Lower leg skin (tissue), 4 donors: ENCODE measurements around the gene SZRD1. TPM values are rescaled to one million over a fixed set of nuclear protein-coding genes. Genes with fewer than 3 reads are reported as not detected.

Experiments
- DNase-seq, 2 donors: peaks; one replicate each; pipeline ENCODE4 v3.0.0-alpha.2; 2019; ENCODE audit warnings: low spot score in 2 of 2
- H3K4me3 ChIP-seq: fragments of 200-600 bp; sonication (generic); 2 replicates; pipeline ENCODE4 v1.5.1; 2017; ENCODE audit warnings: mild to moderate bottlenecking, low read depth; ENCODE audit not compliant: poor library complexity, severe bottlenecking
- CTCF ChIP-seq, 3 donors: fragments of 450-650 bp; IDR thresholded peaks; one replicate each; pipeline ENCODE4 v1.5.1; 2016; ENCODE audit warnings: antibody characterized with exemption in 3 of 3, mild to moderate bottlenecking in 3 of 3, moderate library complexity in 2 of 3
- POLR2A ChIP-seq, 2 donors: fragments of 450-650 bp; IDR thresholded peaks; one replicate each; pipeline ENCODE4 v1.6.1; 2016 to 2017; ENCODE audit warnings: antibody characterized with exemption in 2 of 2, mild to moderate bottlenecking in 1 of 2, moderate library complexity in 1 of 2
- WGBS, 2 donors: methylation state at CpG; one replicate each; pipeline ENCODE4 v1.1.5; 2018; 5-methylcytosine and 5-hydroxymethylcytosine counted together
- intact Hi-C: fragments of 100-400 bp; cut with DNase I; formaldehyde crosslinking; loops from one replicate; pipeline ENCODE4 v1.15.0; 2023; ENCODE audit warnings: low total_unique reads
- total RNA-seq, 4 donors: library from RNA; depleted of rRNA; stranded (reverse); fragments of >200 nt; gene quantifications; one replicate each; pipeline ENCODE4 v1.1.0, GENCODE V29; 2016

SZRD1 gene
- total RNA-seq, 4 donors from 2014 or later, result 37.8 to 54.0 (median 48.5) TPM

- intact Hi-C loops, result no loop called here
- 90 to 95% methylated on average over 3 to 5 of the region's 5 CpGs for WGBS, 2 donors
- H3K4me3 ChIP-seq, result no peak overlapping the region
- no peak for DNase-seq
- TF ChIP-seq CTCF (IDR thresholded peaks at IDR 0.05), result no peak
- no peak for TF ChIP-seq POLR2A (IDR thresholded peaks at IDR 0.05)
These were observed 31.4 kb downstream of the SZRD1 start for GRCh38 chr1:16398371-16398953.

GRCh38 chr1:16402742-16403141, 35.7 kb downstream of the SZRD1 start:
- no peak for DNase-seq
- no peak overlapping the region for H3K4me3 ChIP-seq
- WGBS, 2 donors, result 85 to 89% methylated on average over 10 of the region's 10 CpGs
- TF ChIP-seq POLR2A (IDR thresholded peaks at IDR 0.05) (no peak), CTCF (IDR thresholded peaks at IDR 0.05) (no peak)
- intact Hi-C loops, result no loop called here

- DNase-seq, result no peak
- H3K4me3 ChIP-seq, result no peak overlapping the region
- TF ChIP-seq CTCF (IDR thresholded peaks at IDR 0.05), result no peak
- TF ChIP-seq POLR2A (IDR thresholded peaks at IDR 0.05), result no peak
- WGBS, 2 donors, result 78 to 79% methylated on average over 5 of the region's 5 CpGs
- intact Hi-C loops, result loop anchor here (2.0 kb wide), 1 partner anchor 13 kb away; no protein-coding TSS in a partner anchor
These were observed 38.4 kb downstream of the SZRD1 start for GRCh38 chr1:16405441-16405840.

GRCh38 chr1:16406868-16407267, 39.8 kb downstream of the SZRD1 start:
- TF ChIP-seq CTCF (IDR thresholded peaks at IDR 0.05) (no peak), POLR2A (IDR thresholded peaks at IDR 0.05) (no peak)
- WGBS, 2 donors, result 68 to 78% methylated on average over 9 of the region's 9 CpGs
- intact Hi-C loops, result no loop called here
- no peak for DNase-seq
- no peak overlapping the region for H3K4me3 ChIP-seq

- TF ChIP-seq CTCF (IDR thresholded peaks at IDR 0.05) (no peak), POLR2A (IDR thresholded peaks at IDR 0.05) (no peak)
- no peak overlapping the region for H3K4me3 ChIP-seq
- no peak for DNase-seq
- intact Hi-C loops, result no loop called here
- 84 to 85% methylated on average over 19 to 20 of the region's 25 CpGs for WGBS, 2 donors
These were observed 42.6 kb downstream of the SZRD1 start for GRCh38 chr1:16409536-16410152.
